ENCODE measurements around the gene OR4D9. TPM values are rescaled to one million over a fixed set of nuclear protein-coding genes. Genes with fewer than 3 reads are reported as not detected.
A peak's percentile ranks its signal among the peaks of the same experiment; 100 is the strongest.

Gene OR4D9
- total and polyA plus RNA-seq, 10 of the 15 experiments (the other 5 are each of a cell fraction or from before 2014, with no cell fraction given) = not detected

DNA sequence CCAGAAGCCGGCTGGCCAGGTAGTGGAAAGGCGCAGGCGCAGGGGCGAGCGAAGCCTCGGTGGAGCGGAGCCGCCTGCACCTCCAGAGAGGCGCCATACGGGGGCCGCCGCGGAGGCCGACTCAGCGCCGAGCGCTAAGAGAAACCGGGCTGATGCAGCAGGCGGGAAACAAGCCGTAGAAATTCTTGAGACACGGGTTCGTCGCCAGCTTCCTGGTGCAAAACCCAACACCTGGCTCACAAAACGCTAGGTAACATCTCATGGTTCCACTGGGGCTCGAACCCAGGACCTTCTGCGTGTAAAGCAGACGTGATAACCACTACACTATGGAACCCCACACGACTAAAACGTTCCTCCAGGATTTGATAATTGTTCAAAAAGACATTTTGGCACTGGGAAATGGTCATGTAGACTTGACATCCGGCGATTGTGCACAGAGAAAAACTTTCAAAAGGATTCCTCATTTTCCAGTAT, 39.1 kb downstream of the OR4D9 start (continued):
- TF ChIP-seq, protein P1, sequence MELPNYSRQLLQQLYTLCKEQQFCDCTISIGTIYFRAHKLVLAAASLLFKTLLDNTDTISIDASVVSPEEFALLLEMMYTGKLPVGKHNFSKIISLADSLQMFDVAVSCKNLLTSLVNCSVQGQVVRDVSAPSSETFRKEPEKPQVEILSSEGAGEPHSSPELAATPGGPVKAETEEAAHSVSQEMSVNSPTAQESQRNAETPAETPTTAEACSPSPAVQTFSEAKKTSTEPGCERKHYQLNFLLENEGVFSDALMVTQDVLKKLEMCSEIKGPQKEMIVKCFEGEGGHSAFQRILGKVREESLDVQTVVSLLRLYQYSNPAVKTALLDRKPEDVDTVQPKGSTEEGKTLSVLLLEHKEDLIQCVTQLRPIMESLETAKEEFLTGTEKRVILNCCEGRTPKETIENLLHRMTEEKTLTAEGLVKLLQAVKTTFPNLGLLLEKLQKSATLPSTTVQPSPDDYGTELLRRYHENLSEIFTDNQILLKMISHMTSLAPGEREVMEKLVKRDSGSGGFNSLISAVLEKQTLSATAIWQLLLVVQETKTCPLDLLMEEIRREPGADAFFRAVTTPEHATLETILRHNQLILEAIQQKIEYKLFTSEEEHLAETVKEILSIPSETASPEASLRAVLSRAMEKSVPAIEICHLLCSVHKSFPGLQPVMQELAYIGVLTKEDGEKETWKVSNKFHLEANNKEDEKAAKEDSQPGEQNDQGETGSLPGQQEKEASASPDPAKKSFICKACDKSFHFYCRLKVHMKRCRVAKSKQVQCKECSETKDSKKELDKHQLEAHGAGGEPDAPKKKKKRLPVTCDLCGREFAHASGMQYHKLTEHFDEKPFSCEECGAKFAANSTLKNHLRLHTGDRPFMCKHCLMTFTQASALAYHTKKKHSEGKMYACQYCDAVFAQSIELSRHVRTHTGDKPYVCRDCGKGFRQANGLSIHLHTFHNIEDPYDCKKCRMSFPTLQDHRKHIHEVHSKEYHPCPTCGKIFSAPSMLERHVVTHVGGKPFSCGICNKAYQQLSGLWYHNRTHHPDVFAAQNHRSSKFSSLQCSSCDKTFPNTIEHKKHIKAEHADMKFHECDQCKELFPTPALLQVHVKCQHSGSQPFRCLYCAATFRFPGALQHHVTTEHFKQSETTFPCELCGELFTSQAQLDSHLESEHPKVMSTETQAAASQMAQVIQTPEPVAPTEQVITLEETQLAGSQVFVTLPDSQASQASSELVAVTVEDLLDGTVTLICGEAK (IDR thresholded peaks at IDR 0.05; ENCODE audit: borderline replicate concordance) = peak; percentile 65; the same call in 1 of the 2 replicates
- TF ChIP-seq NR2F1 (conservative IDR thresholded peaks at IDR 0.05) = no peak
- no peak; the same call in 1 of the 2 replicates for TF ChIP-seq CHD2 (IDR thresholded peaks at IDR 0.05; ENCODE audit: borderline replicate concordance, low read depth, low read length)
- TF ChIP-seq, protein P2, sequence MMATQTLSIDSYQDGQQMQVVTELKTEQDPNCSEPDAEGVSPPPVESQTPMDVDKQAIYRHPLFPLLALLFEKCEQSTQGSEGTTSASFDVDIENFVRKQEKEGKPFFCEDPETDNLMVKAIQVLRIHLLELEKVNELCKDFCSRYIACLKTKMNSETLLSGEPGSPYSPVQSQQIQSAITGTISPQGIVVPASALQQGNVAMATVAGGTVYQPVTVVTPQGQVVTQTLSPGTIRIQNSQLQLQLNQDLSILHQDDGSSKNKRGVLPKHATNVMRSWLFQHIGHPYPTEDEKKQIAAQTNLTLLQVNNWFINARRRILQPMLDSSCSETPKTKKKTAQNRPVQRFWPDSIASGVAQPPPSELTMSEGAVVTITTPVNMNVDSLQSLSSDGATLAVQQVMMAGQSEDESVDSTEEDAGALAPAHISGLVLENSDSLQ (IDR thresholded peaks at IDR 0.05) = peak; percentile 4; the same call in 1 of the 2 replicates
- TF ChIP-seq BACH1 (IDR thresholded peaks at IDR 0.05; ENCODE audit: borderline replicate concordance) = peak; percentile 47; the same call in 1 of the 2 replicates
- TF ChIP-seq CBFB (IDR thresholded peaks at IDR 0.05; ENCODE audit: low read depth) = peak; percentile 24; the same call in 1 of the 2 replicates
- TF ChIP-seq ZNF24 (IDR thresholded peaks at IDR 0.05) = peak; percentile 99
- TF ChIP-seq CREB1 (IDR thresholded peaks at IDR 0.05; ENCODE audit: low read depth) = peak; percentile 67
- no peak for TF ChIP-seq WRNIP1 (IDR thresholded peaks at IDR 0.05; ENCODE audit: borderline replicate concordance, low read depth, low read length)
- TF ChIP-seq EP300 (IDR thresholded peaks at IDR 0.05; ENCODE audit: borderline replicate concordance in 1 of 2, control insufficient read depth in 1 of 2, low read depth in 2 of 2, low read length in 2 of 2) = peak in 1 of 2 experiments; percentile 57; a peak in 1 of 4 replicates
- peak; percentile 97 for TF ChIP-seq ZSCAN29 (IDR thresholded peaks at IDR 0.05)
- TF ChIP-seq NBN (IDR thresholded peaks at IDR 0.05) = peak; percentile 93
- TF ChIP-seq RELA (IDR thresholded peaks at IDR 0.05; ENCODE audit: borderline replicate concordance, partially characterized antibody) = peak; percentile 92
- peak; percentile 67; the same call in 1 of the 2 replicates for TF ChIP-seq STAT1 (conservative IDR thresholded peaks at IDR 0.05)
- TF ChIP-seq MEF2B (IDR thresholded peaks at IDR 0.05; ENCODE audit: partially characterized antibody, poor library complexity, severe bottlenecking) = peak; percentile 32
- TF ChIP-seq, protein P3, sequence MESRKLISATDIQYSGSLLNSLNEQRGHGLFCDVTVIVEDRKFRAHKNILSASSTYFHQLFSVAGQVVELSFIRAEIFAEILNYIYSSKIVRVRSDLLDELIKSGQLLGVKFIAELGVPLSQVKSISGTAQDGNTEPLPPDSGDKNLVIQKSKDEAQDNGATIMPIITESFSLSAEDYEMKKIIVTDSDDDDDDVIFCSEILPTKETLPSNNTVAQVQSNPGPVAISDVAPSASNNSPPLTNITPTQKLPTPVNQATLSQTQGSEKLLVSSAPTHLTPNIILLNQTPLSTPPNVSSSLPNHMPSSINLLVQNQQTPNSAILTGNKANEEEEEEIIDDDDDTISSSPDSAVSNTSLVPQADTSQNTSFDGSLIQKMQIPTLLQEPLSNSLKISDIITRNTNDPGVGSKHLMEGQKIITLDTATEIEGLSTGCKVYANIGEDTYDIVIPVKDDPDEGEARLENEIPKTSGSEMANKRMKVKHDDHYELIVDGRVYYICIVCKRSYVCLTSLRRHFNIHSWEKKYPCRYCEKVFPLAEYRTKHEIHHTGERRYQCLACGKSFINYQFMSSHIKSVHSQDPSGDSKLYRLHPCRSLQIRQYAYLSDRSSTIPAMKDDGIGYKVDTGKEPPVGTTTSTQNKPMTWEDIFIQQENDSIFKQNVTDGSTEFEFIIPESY (IDR thresholded peaks at IDR 0.05) = peak; percentile 29; the same call in 1 of the 2 replicates
- TF ChIP-seq POLR2A (IDR thresholded peaks at IDR 0.05; ENCODE audit: low read depth, low read length) = peak; percentile 40; the same call in 1 of the 2 replicates
- TF ChIP-seq KLF5 (IDR thresholded peaks at IDR 0.05; ENCODE audit: partially characterized antibody) = peak; percentile 54
- peak; percentile 53; the same call in 1 of the 3 replicates for TF ChIP-seq POU2F2 (IDR thresholded peaks at IDR 0.05; ENCODE audit: borderline replicate concordance, low read depth, low read length)
- TF ChIP-seq, protein P4, sequence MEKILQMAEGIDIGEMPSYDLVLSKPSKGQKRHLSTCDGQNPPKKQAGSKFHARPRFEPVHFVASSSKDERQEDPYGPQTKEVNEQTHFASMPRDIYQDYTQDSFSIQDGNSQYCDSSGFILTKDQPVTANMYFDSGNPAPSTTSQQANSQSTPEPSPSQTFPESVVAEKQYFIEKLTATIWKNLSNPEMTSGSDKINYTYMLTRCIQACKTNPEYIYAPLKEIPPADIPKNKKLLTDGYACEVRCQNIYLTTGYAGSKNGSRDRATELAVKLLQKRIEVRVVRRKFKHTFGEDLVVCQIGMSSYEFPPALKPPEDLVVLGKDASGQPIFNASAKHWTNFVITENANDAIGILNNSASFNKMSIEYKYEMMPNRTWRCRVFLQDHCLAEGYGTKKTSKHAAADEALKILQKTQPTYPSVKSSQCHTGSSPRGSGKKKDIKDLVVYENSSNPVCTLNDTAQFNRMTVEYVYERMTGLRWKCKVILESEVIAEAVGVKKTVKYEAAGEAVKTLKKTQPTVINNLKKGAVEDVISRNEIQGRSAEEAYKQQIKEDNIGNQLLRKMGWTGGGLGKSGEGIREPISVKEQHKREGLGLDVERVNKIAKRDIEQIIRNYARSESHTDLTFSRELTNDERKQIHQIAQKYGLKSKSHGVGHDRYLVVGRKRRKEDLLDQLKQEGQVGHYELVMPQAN (conservative IDR thresholded peaks at IDR 0.05) = peak; percentile 14; the same call in 1 of the 2 replicates

All from GM12878 (cell line).